B cell (primary cell): ENCODE results near the gene GUCY1A1.

Experiments used
- EZH2 ChIP-seq: IDR thresholded peaks from 2 replicates; pipeline ENCODE4 v1.6.1; 2012; ENCODE audit warnings: borderline replicate concordance, low read depth, mild to moderate bottlenecking, moderate library complexity, low read length; ENCODE audit not compliant: insufficient read depth, poor library complexity, severe bottlenecking
- TF ChIP-seq, protein P1 (sequence below): fragments of 200-600 bp; IDR thresholded peaks from one replicate; pipeline ENCODE4 v1.8.0; 2022; ENCODE audit warnings: antibody characterized with exemption, mild to moderate bottlenecking

GRCh38 chr4:155693015-155693663 lies 26.5 kb downstream of the GUCY1A1 start:
- TF ChIP-seq EZH2 = no peak
- TF ChIP-seq, protein P1, sequence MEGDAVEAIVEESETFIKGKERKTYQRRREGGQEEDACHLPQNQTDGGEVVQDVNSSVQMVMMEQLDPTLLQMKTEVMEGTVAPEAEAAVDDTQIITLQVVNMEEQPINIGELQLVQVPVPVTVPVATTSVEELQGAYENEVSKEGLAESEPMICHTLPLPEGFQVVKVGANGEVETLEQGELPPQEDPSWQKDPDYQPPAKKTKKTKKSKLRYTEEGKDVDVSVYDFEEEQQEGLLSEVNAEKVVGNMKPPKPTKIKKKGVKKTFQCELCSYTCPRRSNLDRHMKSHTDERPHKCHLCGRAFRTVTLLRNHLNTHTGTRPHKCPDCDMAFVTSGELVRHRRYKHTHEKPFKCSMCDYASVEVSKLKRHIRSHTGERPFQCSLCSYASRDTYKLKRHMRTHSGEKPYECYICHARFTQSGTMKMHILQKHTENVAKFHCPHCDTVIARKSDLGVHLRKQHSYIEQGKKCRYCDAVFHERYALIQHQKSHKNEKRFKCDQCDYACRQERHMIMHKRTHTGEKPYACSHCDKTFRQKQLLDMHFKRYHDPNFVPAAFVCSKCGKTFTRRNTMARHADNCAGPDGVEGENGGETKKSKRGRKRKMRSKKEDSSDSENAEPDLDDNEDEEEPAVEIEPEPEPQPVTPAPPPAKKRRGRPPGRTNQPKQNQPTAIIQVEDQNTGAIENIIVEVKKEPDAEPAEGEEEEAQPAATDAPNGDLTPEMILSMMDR = no peak
